Loucy (cell line): Measurements from ENCODE around the gene POLR3GL.
A peak's percentile ranks its signal among the peaks of the same experiment; 100 is the strongest.

Source experiments
- H2AFZ ChIP-seq: fragments of 200-600 bp; sonication (generic); 2 replicates; pipeline ENCODE4 v1.6.0; 2016; ENCODE audit warnings: antibody characterized with exemption, mild to moderate bottlenecking, low read length, moderate library complexity
- H3F3A ChIP-seq: fragments of 200-600 bp; 2 replicates; pipeline ENCODE4 v1.6.0; 2016; ENCODE audit warnings: antibody characterized with exemption, low read depth, mild to moderate bottlenecking
- H3K27me3 ChIP-seq: fragments of 200-600 bp; sonication (generic); 2 replicates; pipeline ENCODE4 v1.6.1; 2014; ENCODE audit warnings: low read length, mild to moderate bottlenecking; ENCODE audit not compliant: insufficient read depth, poor library complexity, severe bottlenecking
- H3K36me3 ChIP-seq: fragments of 200-600 bp; sonication (generic); 2 replicates; pipeline ENCODE4 v1.6.1; 2016; ENCODE audit warnings: low read length; ENCODE audit not compliant: insufficient read depth
- H3K4me1 ChIP-seq: fragments of 200-600 bp; sonication (generic); 2 replicates; pipeline ENCODE4 v1.5.1; 2014; ENCODE audit warnings: low read length, mild to moderate bottlenecking; ENCODE audit not compliant: insufficient read depth, poor library complexity, severe bottlenecking
- H3K4me2 ChIP-seq: fragments of 200-600 bp; sonication (generic); 2 replicates; pipeline ENCODE4 v1.6.0; 2014; ENCODE audit warnings: antibody characterized with exemption, low read length, low read depth, mild to moderate bottlenecking; ENCODE audit not compliant: poor library complexity, severe bottlenecking
- H3K4me3 ChIP-seq: fragments of 200-600 bp; sonication (generic); 2 replicates; pipeline ENCODE4 v1.5.1; 2014; ENCODE audit warnings: low read length, mild to moderate bottlenecking, mixed read lengths; ENCODE audit not compliant: poor library complexity, severe bottlenecking
- H3K79me2 ChIP-seq: fragments of 200-600 bp; sonication (generic); 2 replicates; pipeline ENCODE4 v1.6.1; 2014; ENCODE audit warnings: low read length; ENCODE audit not compliant: insufficient read depth
- H3K9ac ChIP-seq: fragments of 200-600 bp; sonication (generic); 2 replicates; pipeline ENCODE4 v1.6.0; 2014; ENCODE audit warnings: mild to moderate bottlenecking, low read depth, low read length, moderate library complexity; ENCODE audit not compliant: poor library complexity, severe bottlenecking
- H3K9me2 ChIP-seq: fragments of 200-600 bp; sonication (generic); replicated peaks from 2 replicates; pipeline ENCODE4 v1.6.1; 2016; ENCODE audit warnings: low read depth, low read length, mixed read lengths
- H3K9me3 ChIP-seq: fragments of 200-600 bp; sonication (generic); 2 replicates; pipeline ENCODE4 v1.6.1; 2014; ENCODE audit warnings: mild to moderate bottlenecking, antibody characterized with exemption, low read length, low read depth; ENCODE audit not compliant: insufficient read depth
- H4K20me1 ChIP-seq: fragments of 200-600 bp; sonication (generic); 2 replicates; pipeline ENCODE4 v1.6.0; 2014; ENCODE audit warnings: antibody characterized with exemption, low read length, mild to moderate bottlenecking; ENCODE audit not compliant: insufficient read depth, poor library complexity, severe bottlenecking
- CTCF ChIP-seq: fragments of 200-600 bp; sonication (generic); conservative IDR thresholded peaks from 2 replicates; pipeline ENCODE4 v1.5.1; 2014; ENCODE audit warnings: mild to moderate bottlenecking, antibody characterized with exemption, low read length
- EZH2phosphoT487 ChIP-seq: fragments of 200-600 bp; IDR thresholded peaks from 2 replicates; pipeline ENCODE4 v1.6.1; 2018; ENCODE audit warnings: antibody characterized with exemption, mild to moderate bottlenecking, moderate library complexity, borderline replicate concordance

POLR3GL gene

DNA sequence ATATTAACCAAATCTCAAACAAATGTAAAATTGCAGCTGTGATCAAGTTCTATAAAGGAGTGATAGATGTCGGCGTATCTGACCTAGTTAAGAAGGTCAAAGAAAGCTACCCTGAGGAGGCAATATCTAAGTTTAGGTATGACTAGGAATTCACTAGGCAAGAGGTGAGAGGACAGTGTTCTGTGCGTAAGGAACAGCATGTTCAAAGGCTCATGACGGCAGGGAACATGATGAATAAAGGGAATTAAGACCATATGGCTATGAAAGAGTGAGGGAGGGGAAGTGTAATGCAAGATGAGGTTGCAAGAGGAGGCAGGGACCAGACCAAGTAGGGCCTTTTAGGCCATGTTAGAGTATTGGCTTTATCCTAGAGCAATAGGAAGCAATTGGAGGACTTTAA lies 15.3 kb upstream of the POLR3GL start:
- Histone ChIP-seq H3K79me2 (peaks cover 58% of the 10 kb centered on the region), H3K4me3 (no peak overlapping the region), H3K36me3 (peaks cover 17% of the 10 kb centered on the region; the same call in 1 of the 2 replicates), H3K9me3 (no peaks in the 10 kb centered on the region), H3K9me2 (no peaks in the 10 kb centered on the region), H2AFZ (no peak overlapping the region), H3F3A (no peaks in the 10 kb centered on the region), H3K4me1 (peaks cover 39% of the 10 kb centered on the region), H3K27me3 (no peaks in the 10 kb centered on the region), H3K9ac (no peak overlapping the region), H4K20me1 (peaks cover 7% of the 10 kb centered on the region), H3K4me2 (no peak overlapping the region)
- TF ChIP-seq EZH2phosphoT487 (no peak), CTCF (no peak)

DNA sequence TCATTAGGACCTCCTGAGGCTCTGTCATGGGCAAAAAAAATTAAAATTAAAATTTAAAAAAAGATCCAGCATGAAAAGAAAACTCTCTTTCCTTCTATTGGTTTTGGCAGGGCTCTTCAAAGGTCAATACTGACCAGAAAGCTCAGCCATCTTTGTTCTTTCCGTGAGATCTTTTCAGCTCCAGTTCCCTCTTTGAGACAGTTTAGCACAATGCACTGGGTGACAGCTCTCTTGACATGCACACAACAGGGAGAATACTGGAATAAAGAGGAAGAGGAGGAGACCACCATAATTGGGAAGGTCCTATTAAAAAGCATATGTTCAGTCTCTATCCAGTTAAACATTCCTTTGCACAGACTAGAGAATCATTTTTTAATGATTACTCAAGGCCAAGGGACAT lies 13.0 kb upstream of the POLR3GL start:
- peaks cover 82% of the 10 kb centered on the region for H3K79me2 ChIP-seq
- H3K4me2 ChIP-seq = peak overlapping the region; percentile 51
- H3F3A ChIP-seq = no peaks in the 10 kb centered on the region
- TF ChIP-seq EZH2phosphoT487 (no peak), CTCF (no peak)
- no peak overlapping the region for H3K4me3 ChIP-seq
- no peaks in the 10 kb centered on the region for H3K9me2 ChIP-seq
- no peak overlapping the region for H2AFZ ChIP-seq
- H3K27me3 ChIP-seq = no peaks in the 10 kb centered on the region
- H3K36me3 ChIP-seq = peaks cover 8% of the 10 kb centered on the region; the same call in 1 of the 2 replicates
- H3K9me3 ChIP-seq = no peaks in the 10 kb centered on the region
- peaks cover 21% of the 10 kb centered on the region for H4K20me1 ChIP-seq
- peaks cover 62% of the 10 kb centered on the region for H3K4me1 ChIP-seq
- peak overlapping the region; percentile 35 for H3K9ac ChIP-seq

DNA sequence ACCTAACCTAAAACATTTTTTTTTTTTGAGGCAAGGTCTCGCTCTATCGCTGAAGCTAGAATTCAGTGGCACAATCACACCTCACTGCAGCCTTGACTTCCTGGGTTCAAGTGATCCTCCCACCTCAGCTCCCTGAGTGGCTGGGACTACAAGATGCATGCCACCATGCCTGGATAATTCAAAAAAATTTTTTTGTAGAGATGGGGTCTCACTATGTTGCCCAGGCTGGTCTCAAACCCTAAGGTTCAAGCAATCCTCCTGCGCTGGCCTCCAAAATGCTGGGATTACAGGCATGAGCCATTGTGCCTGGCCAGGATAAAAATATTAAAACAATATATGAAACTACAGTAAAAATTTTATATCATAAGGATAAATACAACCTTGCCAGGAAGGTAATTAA lies 11.6 kb upstream of the POLR3GL start:
- no peak overlapping the region for H3K4me3 ChIP-seq
- peaks cover 21% of the 10 kb centered on the region for H4K20me1 ChIP-seq
- H2AFZ ChIP-seq = no peak overlapping the region
- no peaks in the 10 kb centered on the region for H3K9me2 ChIP-seq
- H3K9ac ChIP-seq = no peak overlapping the region
- H3F3A ChIP-seq = no peaks in the 10 kb centered on the region
- no peaks in the 10 kb centered on the region for H3K9me3 ChIP-seq
- H3K79me2 ChIP-seq = peaks cover 86% of the 10 kb centered on the region
- no peaks in the 10 kb centered on the region for H3K36me3 ChIP-seq
- no peaks in the 10 kb centered on the region for H3K27me3 ChIP-seq
- peak overlapping the region; percentile 91 for H3K4me2 ChIP-seq
- H3K4me1 ChIP-seq = peaks cover 65% of the 10 kb centered on the region
- TF ChIP-seq EZH2phosphoT487 (no peak), CTCF (no peak)
